Naive B cell (primary cell): ENCODE measurements around the gene KLF9. TPM values are rescaled to one million over a fixed set of nuclear protein-coding genes. Genes with fewer than 3 reads are reported as not detected.

Experiments
- ATAC-seq, 2 donors: fragments of 150-1000 bp; cut with Tn5 transposase; 2 replicates each; pipeline ENCODE4 v1.10.0; 2021; ENCODE audit warnings: low read depth in 2 of 2, mild to moderate bottlenecking in 2 of 2, moderate library complexity in 2 of 2
- DNase-seq: peaks from one replicate; pipeline ENCODE4 v3.0.0; 2022
- H3K27ac Mint-ChIP-seq, 6 donors: one replicate each; pipeline ENCODE4 v1.8.0; 2020 to 2022; ENCODE audit warnings: mild to moderate bottlenecking in 6 of 6, mixed read lengths in 6 of 6, moderate library complexity in 5 of 6, inconsistent platforms in 2 of 6
- H3K27me3 Mint-ChIP-seq, 3 donors: one replicate each; pipeline ENCODE4 v1.8.0; 2021 to 2022; ENCODE audit warnings: mixed read lengths in 3 of 3, mild to moderate bottlenecking in 1 of 3
- H3K36me3 Mint-ChIP-seq, 2 donors: one replicate each; pipeline ENCODE4 v1.8.0; 2020 to 2022; ENCODE audit warnings: mixed read lengths in 2 of 2, inconsistent platforms in 1 of 2, mild to moderate bottlenecking in 1 of 2
- H3K4me1 Mint-ChIP-seq, 3 donors: one replicate each; pipeline ENCODE4 v1.8.0; 2020 to 2022; ENCODE audit warnings: mixed read lengths in 3 of 3, inconsistent platforms in 1 of 3, mild to moderate bottlenecking in 1 of 3, moderate library complexity in 1 of 3
- H3K4me3 Mint-ChIP-seq, 8 donors: one replicate each; pipeline ENCODE4 v1.8.0; 2020 to 2022; ENCODE audit warnings: mild to moderate bottlenecking in 8 of 8, mixed read lengths in 8 of 8, moderate library complexity in 8 of 8, inconsistent platforms in 2 of 8
- H3K9me3 Mint-ChIP-seq, 7 donors: one replicate each; pipeline ENCODE4 v1.8.0; 2020 to 2022; ENCODE audit warnings: mixed read lengths in 7 of 7, mild to moderate bottlenecking in 5 of 7, inconsistent platforms in 2 of 7, moderate library complexity in 1 of 7
- polyA plus RNA-seq, 6 donors: library from polyadenylated mRNA; unstranded; fragments of 300-500 nt; fragmentation: Illumina TruSeq; gene quantifications; one replicate each; pipeline ENCODE4 v1.2.3, GENCODE V29; 2021; ENCODE audit warnings: low read depth in 6 of 6

Gene KLF9
- polyA plus RNA-seq, 6 donors from 2014 or later = 3.4 to 5.9 (median 4.8) TPM; not detected in 1

DNA sequence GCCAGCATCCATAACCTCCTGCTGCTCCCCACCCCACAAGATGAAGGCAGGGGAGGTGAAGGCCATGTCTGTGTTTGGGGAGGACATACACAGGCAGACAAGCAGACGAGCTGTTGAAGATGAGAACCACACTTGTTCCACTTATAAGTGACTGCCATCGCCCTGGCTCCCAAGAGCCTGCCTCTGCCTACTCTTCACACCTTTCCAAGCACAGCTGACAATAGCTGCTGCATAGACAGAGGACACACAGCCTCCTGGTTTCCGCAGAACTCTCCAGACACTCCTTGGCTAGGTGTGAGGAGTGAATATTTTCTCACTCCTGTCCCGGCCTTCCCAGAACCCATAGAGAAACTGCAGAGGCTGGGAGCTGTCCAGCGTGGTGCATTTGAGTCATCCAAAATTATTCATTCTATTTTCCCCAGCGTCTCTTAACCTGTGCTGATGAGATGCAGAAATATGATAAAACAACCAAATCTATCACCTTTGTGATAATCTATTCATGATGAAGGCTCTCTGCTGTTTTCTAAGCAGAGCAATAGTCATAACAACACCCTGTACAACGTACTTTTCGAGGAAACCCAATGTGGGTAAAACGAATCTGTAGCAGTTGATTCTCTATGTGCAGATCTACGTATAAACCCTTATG is 24.7 kb downstream of the KLF9 start:
- peaks cover 31 to 61% (median 44%) of the 10 kb centered on the region in 3 donors for H3K4me1 Mint-ChIP-seq
- no peak overlapping the region for H3K4me3 Mint-ChIP-seq
- peak overlapping the region in 1 of 6 donors; percentile 38 for H3K27ac Mint-ChIP-seq
- peaks cover 9 to 11% of the 10 kb centered on the region in 2 donors for H3K36me3 Mint-ChIP-seq
- DNase-seq = no peak
- ATAC-seq = no peak
- H3K27me3 Mint-ChIP-seq = no peaks in the 10 kb centered on the region
- no peaks in the 10 kb centered on the region for H3K9me3 Mint-ChIP-seq

DNA sequence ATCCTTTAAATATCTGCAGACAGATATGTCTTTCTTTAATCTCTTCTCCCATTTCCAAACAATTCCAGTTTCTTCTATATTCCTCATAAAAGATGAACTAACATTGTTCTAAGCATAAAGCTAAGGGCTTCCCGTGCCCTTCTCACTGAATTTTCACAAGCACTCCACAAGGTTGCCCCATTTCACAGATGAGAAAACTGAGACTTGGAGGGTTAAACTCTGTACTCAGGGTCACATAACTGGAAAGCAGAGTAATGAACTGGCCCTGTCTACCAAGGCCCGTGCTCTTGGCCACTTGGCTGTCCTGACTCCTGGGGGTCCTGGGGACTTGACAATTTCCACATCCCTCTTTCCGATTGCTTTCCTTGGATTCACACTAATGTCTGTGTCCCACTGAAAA is 25.3 kb downstream of the KLF9 start:
- no peaks in the 10 kb centered on the region for H3K27me3 Mint-ChIP-seq
- peaks cover 9 to 11% of the 10 kb centered on the region in 2 donors for H3K36me3 Mint-ChIP-seq
- H3K27ac Mint-ChIP-seq = peak overlapping the region in 1 of 6 donors; percentile 38
- no peak for DNase-seq
- H3K9me3 Mint-ChIP-seq = no peaks in the 10 kb centered on the region
- no peak overlapping the region for H3K4me3 Mint-ChIP-seq
- ATAC-seq = no peak
- peaks cover 31 to 55% (median 44%) of the 10 kb centered on the region in 3 donors for H3K4me1 Mint-ChIP-seq

DNA sequence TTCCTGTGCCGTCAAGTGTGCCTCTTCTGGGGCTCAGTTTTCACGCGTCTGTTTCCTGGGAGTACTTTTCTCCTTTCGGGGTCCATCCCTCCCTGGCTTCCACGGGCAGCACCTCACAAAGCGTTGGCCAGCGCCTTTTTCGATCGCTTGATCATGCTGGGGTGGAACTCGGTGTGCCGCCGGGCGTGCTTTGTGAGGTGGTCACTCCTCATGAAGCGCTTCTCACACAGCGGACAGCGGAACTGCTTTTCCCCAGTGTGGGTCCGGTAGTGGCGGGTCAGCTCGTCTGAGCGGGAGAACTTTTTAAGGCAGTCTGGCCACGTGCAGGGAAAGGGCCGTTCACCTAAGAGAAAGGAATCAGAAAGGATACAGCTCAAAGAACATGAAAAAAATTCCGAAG is 26.8 kb downstream of the KLF9 start:
- no peak overlapping the region for H3K4me3 Mint-ChIP-seq
- DNase-seq (no peak), ATAC-seq (no peak)
- H3K27ac Mint-ChIP-seq = peak overlapping the region in 1 of 6 donors; percentile 10
- H3K4me1 Mint-ChIP-seq = peaks cover 33 to 40% (median 35%) of the 10 kb centered on the region in 3 donors
- H3K9me3 Mint-ChIP-seq = no peaks in the 10 kb centered on the region
- no peaks in the 10 kb centered on the region for H3K27me3 Mint-ChIP-seq
- peaks cover 9 to 18% of the 10 kb centered on the region in 2 donors for H3K36me3 Mint-ChIP-seq

DNA sequence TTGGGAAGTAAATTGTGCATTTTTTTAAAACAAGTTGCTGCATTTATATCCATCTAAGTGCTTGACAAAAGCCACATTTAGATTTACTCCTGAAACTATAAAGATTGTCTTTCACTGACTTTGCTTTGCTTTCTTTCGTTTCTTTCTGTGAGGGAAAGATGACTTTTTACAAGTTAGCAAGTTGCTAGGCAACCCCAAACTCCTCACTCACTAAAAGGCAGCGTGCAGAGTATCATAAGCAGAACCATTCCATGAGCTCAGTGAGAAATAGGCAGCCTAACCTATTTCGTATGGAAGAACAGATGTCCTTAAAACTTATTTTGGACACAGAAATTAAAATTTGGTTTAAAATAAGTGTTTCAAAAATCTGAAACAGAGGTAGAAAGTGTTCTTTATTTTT is 29.0 kb downstream of the KLF9 start:
- Mint-ChIP-seq H3K4me3 (no peak overlapping the region), H3K36me3 (peaks cover 9 to 18% of the 10 kb centered on the region in 2 donors), H3K4me1 (peaks cover 12 to 23% (median 20%) of the 10 kb centered on the region in 3 donors), H3K27ac (peak overlapping the region in 1 of 6 donors; percentile 54), H3K9me3 (no peaks in the 10 kb centered on the region), H3K27me3 (no peaks in the 10 kb centered on the region)
- ATAC-seq (no peak), DNase-seq (no peak)

DNA sequence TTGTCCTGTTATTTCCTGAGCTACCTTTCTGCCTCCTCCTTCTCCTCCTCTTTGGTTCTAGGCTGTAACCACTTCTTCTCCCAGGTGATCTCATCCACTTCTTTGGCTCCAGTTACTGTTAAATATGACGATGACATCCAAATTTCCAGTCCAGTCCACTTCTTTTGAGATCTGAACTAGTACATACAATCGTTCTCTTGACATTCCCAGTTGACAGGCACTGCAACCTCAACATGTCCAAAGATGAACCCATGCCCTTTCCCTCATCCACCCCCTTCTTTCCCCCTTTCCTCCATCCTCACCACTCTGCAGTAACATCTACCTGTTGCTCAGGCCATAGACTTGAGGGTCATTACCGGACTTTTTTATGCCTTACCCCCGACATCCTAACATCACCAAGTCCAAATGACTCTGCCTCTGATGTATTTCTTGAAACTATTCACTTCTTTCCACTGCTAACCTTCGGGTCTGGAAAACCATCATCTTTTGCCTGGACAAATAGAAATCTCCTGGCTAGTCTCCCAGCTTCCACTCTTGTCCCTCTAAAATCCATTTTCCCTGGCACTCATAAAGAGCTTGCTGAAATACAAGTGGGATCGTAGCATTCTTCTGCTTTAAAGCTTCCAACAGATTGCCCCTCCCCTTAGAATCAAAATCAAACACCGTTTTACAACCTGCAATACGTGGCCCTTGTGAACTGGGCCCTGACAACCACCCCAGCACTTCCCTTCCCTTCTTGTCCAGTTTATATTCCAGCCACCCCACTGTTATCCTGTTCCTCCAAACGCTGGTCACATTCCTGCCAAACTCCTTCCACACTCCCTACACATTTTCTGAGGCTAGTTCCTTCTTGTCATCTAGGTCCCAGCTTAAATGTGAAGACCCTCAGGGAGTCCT is 31.5 kb downstream of the KLF9 start:
- Mint-ChIP-seq H3K27me3 (no peaks in the 10 kb centered on the region), H3K4me3 (no peak overlapping the region), H3K9me3 (no peaks in the 10 kb centered on the region), H3K4me1 (peaks cover 3 to 10% (median 5%) of the 10 kb centered on the region in 3 donors), H3K36me3 (peaks cover 9 to 18% of the 10 kb centered on the region in 2 donors), H3K27ac (peak overlapping the region in 5 of 6 donors; percentile 2 to 80 (median 28))
- ATAC-seq = no peak
- no peak for DNase-seq

DNA sequence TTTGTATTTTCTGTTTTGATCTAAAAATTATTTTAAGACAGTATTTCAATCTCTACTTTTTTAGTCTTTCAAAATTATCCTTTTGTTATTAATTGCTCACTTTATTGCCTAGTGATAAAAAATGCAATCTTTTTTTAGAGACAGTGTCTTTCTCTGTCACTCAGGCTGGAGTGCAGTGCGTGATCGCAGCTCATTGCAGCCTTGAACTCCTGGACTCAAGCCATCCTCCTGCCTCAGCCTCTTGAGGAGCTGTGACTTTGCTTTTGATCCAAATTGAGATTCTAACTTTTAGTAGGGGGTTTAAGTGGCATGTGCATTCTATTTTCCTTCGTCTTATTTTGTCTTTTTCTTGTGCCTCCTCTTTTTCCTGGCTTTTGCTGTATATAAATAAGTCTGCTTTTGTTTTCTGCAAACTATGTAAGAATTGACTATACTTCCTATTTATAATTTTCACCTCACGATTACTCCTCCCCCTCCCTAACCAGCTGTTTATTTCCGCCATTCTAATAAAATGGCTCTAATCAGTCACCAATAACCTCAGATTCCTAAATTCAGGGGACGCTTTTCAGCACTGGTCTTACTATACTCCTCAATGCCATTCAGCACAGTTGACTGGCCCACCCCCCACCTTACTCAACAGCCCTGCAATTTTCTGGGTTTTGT is 32.3 kb downstream of the KLF9 start:
- DNase-seq = no peak
- Mint-ChIP-seq H3K27ac (peak overlapping the region in 1 of 6 donors; percentile 10), H3K4me3 (no peak overlapping the region), H3K36me3 (peaks cover 9 to 18% of the 10 kb centered on the region in 2 donors), H3K4me1 (peaks cover 0 to 10% (median 2%) of the 10 kb centered on the region in 3 donors), H3K9me3 (no peaks in the 10 kb centered on the region), H3K27me3 (no peaks in the 10 kb centered on the region)
- ATAC-seq = no peak

DNA sequence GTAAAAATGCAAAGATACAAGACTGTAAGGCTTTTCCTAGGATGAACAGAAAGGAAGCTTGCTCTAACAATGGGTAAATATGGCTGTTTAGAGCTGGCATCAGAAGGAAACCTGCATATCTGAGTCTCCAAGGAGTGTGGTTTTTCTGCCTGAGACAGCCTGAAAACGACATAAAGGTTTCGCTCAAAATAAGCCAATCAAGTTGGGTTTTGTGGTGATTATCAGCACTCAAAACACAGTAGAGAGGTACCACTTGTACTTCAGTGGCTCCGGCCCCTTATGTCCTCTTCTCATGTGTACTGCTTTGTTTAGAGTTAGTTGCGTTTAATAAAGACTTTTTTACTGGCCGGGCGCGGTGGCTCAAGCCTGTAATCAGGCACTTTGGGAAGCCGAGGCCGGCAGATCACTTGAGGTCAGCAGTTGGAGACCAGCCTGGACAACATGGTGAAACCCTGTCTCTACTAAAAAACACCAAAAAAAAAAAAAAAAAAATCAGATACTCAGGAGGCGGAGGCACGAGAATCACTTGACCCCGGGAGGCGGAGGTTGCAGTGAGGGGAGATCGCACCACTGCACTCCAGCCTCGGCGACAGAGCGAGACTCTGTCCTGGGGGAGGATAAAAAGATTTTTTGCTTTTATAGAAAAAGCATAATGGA is 39.4 kb downstream of the KLF9 start:
- Mint-ChIP-seq H3K36me3 (no peaks in the 10 kb centered on the region), H3K9me3 (no peaks in the 10 kb centered on the region), H3K27me3 (peaks cover 0 to 5% (median 0%) of the 10 kb centered on the region in 3 donors), H3K4me3 (no peak overlapping the region), H3K4me1 (peaks cover 0 to 2% (median 0%) of the 10 kb centered on the region in 3 donors), H3K27ac (no peak overlapping the region)
- DNase-seq (no peak), ATAC-seq (no peak)

DNA sequence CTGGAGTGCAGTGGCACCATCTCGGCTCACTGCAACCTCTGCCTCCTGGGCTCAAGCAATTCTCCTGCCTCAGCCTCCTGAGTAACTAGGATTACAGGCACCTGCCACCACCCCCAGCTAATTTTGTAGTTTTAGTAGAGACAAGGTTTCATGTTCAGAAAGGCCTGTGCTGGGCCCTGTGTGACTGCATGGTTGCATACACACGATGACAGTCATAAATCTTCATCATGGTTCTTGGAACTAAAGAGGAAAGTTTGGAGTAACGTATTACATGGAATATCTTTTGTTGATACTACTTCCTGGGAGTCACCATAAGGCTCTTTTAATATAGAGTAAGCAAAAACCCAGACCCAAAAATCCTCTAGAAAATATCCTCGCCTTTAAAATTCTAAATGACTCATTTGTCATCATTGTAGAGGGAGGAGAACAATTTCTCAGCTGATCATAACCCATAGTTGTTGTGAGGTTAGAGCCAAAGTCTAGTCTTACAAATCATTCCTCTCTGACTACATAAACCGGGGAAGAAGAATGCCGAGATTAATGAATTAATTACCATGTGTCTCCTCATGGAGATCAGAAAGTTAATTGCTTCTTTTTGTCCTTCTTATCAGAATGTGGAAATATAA is 47.0 kb downstream of the KLF9 start:
- Mint-ChIP-seq H3K36me3 (peaks cover 0 to 7% of the 10 kb centered on the region in 2 donors), H3K4me3 (no peak overlapping the region), H3K9me3 (peaks cover 0 to 2% (median 0%) of the 10 kb centered on the region in 7 donors), H3K27me3 (no peaks in the 10 kb centered on the region), H3K4me1 (no peaks in the 10 kb centered on the region), H3K27ac (no peak overlapping the region)
- DNase-seq (no peak), ATAC-seq (no peak)

DNA sequence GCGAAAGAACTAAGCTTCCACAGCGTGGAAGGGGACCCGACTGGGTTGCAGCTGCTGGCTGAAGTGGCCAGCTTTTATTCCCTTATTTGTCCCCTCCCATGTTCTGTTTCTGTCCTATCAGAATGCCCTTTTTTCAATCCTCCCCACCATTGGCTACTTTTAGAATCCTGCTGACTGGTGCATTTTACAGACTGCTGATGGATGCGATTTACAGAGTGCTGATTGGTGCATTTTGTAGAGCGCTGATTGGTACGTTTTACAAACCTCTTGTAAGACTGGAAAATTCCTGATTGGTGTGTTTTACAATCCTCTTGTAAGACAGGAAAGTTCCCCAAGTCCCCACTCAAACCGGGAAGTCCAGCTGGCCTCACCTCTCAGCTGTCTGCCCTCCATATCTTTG is 50.7 kb downstream of the KLF9 start:
- ATAC-seq = no peak
- H3K27me3 Mint-ChIP-seq = no peaks in the 10 kb centered on the region
- H3K4me1 Mint-ChIP-seq = no peaks in the 10 kb centered on the region
- DNase-seq = no peak
- H3K4me3 Mint-ChIP-seq = no peak overlapping the region
- H3K36me3 Mint-ChIP-seq = peaks cover 0 to 7% of the 10 kb centered on the region in 2 donors
- H3K27ac Mint-ChIP-seq = no peak overlapping the region
- peaks cover 0 to 2% (median 0%) of the 10 kb centered on the region in 7 donors for H3K9me3 Mint-ChIP-seq

DNA sequence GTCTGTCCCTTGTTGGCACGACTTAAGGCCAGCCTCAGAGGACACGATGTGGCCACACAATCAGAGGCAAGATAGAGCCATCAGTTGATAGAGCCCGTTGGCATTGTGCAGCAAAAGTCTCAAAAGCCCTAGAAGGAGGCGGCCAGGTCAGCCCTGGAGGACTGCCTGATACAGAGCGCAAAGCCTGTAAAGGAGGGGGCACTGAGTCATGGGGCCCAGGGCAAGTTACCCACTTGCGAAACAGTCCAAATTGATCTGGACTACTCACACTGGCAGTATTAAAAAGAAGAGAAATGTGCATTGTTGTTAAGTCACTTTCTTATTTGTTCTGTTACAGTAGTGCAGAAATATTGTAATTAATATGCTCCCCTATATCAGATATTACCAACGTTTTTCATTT is 51.5 kb downstream of the KLF9 start:
- no peak overlapping the region for H3K4me3 Mint-ChIP-seq
- peaks cover 0 to 7% of the 10 kb centered on the region in 2 donors for H3K36me3 Mint-ChIP-seq
- no peaks in the 10 kb centered on the region for H3K4me1 Mint-ChIP-seq
- DNase-seq = no peak
- no peak for ATAC-seq
- no peaks in the 10 kb centered on the region for H3K27me3 Mint-ChIP-seq
- H3K9me3 Mint-ChIP-seq = peaks cover 0 to 2% (median 0%) of the 10 kb centered on the region in 7 donors
- no peak overlapping the region for H3K27ac Mint-ChIP-seq

DNA sequence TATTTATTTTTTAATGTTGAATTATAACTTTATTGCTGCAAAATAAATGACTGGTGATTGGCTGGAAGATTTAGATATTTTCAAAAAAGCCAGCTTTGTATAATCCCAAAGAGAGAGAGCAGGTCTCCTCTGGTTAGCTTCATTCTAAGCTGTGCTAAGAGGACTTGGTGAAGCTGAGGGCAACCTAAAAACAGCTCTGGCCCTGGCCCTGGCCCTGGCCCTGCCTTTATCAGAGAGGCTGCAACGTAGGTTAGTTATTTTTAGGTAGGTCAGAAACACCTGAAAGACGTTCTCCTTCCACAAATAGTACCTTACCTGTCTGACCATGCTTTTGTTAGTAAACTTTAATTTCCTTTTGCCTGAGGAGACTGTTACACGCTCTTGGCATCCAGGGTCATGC is 58.7 kb downstream of the KLF9 start:
- DNase-seq (no peak), ATAC-seq (no peak)
- H3K27me3 Mint-ChIP-seq = no peaks in the 10 kb centered on the region
- no peaks in the 10 kb centered on the region for H3K4me1 Mint-ChIP-seq
- no peaks in the 10 kb centered on the region for H3K9me3 Mint-ChIP-seq
- H3K36me3 Mint-ChIP-seq = no peaks in the 10 kb centered on the region
- peak overlapping the region in 3 of 6 donors; percentile 11 to 67 (median 13) for H3K27ac Mint-ChIP-seq
- H3K4me3 Mint-ChIP-seq = no peak overlapping the region

DNA sequence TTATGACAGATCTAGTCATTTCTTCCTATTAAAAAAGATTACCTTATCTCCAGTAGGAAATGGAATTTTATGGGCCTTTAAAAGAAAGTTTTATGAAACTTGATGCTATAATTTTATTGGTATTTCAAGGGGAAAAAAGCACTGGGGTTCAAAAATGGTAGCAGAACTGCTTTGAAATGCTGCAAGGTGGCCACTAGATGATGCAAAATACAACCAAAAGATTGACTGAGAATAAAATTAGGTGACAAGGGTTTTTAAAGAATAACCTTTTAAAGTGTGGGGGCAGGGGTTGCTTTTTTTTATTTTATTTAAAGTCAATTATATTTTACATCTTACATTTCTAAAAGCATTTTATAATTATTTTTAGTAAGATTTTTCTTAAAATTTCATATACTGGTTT is 61.7 kb downstream of the KLF9 start:
- DNase-seq (peak; percentile 14), ATAC-seq (no peak)
- Mint-ChIP-seq H3K4me3 (no peak overlapping the region), H3K36me3 (no peaks in the 10 kb centered on the region), H3K27ac (no peak overlapping the region), H3K9me3 (no peaks in the 10 kb centered on the region), H3K27me3 (no peaks in the 10 kb centered on the region), H3K4me1 (no peaks in the 10 kb centered on the region)

DNA sequence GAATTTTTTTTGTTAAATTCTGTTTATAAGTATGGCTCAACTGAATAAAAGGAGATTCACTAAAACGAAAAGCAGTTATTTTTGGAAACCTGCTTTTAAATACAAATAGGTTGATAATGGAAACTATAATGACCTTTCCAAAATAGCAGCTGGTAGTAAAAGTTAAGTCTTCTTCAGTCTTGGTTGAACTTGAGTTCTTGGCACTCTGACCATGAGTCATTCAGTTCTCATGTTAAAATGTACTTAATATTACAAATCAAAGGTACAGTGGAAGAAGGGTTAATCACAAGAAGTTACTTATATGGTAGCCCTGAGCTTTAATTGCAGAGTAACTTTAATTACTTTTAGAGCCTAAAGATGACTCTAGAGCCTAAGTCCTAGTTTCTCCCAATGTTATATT is 62.1 kb downstream of the KLF9 start:
- Mint-ChIP-seq H3K9me3 (no peaks in the 10 kb centered on the region), H3K36me3 (peaks cover 0 to 1% of the 10 kb centered on the region in 2 donors), H3K4me3 (no peak overlapping the region), H3K27ac (no peak overlapping the region), H3K27me3 (no peaks in the 10 kb centered on the region), H3K4me1 (no peaks in the 10 kb centered on the region)
- DNase-seq (no peak), ATAC-seq (no peak)
